AG09309 (cell line): ENCODE data around the gene RARS2.

Source experiments
- DNase-seq: peaks from one replicate; pipeline ENCODE4 v3.0.0-alpha.2; 2010; ENCODE audit warnings: low read depth
- H3K4me3 ChIP-seq: 2 replicates; pipeline ENCODE4 v1.5.1; 2011; ENCODE audit warnings: mild to moderate bottlenecking, low read depth, low read length, moderate library complexity; ENCODE audit not compliant: control insufficient read depth
- TF ChIP-seq, protein P1 (sequence below): IDR thresholded peaks from 2 replicates; pipeline ENCODE4 v1.5.1; 2011; ENCODE audit warnings: mild to moderate bottlenecking, low read depth, low read length, inconsistent platforms; ENCODE audit not compliant: insufficient read depth, control insufficient read depth; ENCODE audit errors: missing control alignments

RARS2 gene, protein sequence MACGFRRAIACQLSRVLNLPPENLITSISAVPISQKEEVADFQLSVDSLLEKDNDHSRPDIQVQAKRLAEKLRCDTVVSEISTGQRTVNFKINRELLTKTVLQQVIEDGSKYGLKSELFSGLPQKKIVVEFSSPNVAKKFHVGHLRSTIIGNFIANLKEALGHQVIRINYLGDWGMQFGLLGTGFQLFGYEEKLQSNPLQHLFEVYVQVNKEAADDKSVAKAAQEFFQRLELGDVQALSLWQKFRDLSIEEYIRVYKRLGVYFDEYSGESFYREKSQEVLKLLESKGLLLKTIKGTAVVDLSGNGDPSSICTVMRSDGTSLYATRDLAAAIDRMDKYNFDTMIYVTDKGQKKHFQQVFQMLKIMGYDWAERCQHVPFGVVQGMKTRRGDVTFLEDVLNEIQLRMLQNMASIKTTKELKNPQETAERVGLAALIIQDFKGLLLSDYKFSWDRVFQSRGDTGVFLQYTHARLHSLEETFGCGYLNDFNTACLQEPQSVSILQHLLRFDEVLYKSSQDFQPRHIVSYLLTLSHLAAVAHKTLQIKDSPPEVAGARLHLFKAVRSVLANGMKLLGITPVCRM

DNA sequence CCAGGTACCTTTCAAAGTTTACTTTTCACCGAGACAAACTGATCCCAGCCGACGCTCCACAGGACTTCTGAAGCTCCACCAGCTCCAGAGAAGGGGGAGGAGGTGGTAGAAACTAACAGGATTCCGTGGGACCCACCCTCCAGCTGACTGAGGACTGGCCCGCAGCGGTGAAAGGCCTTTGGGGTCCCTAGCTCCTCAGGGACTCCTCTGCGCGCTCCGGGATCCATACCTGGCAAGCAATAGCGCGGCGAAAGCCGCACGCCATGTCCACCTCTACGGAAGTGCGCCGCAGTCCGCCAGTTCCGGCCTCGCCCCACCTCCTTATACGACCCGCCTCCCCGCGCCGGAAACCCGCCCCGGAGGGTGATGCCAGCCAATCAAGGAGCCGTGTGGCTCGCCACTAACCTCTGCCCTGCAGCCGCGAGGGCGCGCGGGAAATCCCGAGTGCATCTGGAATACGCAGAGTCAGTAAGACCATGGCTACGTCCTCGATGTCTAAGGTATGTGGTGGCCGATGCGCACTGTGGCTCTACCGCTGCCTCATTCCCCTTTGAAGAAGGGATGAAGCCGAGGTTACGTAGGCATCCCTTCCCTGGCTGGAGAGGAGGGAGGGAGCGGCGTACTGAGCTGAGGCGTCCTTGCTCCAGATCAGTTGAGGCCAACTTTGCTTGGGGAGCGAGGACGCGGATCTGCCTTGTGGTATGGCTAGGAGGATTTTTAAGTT, at the start of gene RARS2, which contains the start of gene ORC3:
RARS2 (minus strand) TSS at position 295 of the 724 bp plus-strand sequence; CDS start at position 265, 30 bp downstream.
ORC3 (plus strand) TSS at position 443 of the 724 bp plus-strand sequence; CDS start at position 477, 34 bp downstream.
- peak within 1 kb of the TSS; percentile 99 for H3K4me3 ChIP-seq
- DNase-seq: peak; percentile 63
- TF ChIP-seq, protein P1, sequence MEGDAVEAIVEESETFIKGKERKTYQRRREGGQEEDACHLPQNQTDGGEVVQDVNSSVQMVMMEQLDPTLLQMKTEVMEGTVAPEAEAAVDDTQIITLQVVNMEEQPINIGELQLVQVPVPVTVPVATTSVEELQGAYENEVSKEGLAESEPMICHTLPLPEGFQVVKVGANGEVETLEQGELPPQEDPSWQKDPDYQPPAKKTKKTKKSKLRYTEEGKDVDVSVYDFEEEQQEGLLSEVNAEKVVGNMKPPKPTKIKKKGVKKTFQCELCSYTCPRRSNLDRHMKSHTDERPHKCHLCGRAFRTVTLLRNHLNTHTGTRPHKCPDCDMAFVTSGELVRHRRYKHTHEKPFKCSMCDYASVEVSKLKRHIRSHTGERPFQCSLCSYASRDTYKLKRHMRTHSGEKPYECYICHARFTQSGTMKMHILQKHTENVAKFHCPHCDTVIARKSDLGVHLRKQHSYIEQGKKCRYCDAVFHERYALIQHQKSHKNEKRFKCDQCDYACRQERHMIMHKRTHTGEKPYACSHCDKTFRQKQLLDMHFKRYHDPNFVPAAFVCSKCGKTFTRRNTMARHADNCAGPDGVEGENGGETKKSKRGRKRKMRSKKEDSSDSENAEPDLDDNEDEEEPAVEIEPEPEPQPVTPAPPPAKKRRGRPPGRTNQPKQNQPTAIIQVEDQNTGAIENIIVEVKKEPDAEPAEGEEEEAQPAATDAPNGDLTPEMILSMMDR: no peak

DNA sequence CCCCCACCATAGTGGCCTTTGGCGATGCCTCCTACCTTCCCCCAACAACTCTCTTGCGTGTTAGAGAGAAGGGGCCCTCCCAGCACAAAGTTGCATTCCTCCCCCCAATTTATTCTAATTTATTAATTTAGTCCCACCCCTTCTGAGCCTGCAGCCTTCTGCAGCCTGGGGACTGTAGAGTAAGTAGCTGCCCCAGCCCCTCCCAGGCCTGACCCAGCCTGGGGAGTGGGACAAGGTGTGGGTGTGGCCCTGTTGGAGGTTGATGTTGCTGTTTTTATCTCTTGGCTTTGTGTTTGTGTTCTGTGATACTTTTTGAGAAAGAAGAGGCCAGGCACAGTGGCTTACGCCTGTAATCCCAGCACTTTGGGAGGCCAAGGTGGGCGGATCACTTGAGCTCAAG, 49.6 kb upstream of the RARS2 start:
- DNase-seq: no peak
- no peak overlapping the region for H3K4me3 ChIP-seq
- TF ChIP-seq, protein P1: no peak

DNA sequence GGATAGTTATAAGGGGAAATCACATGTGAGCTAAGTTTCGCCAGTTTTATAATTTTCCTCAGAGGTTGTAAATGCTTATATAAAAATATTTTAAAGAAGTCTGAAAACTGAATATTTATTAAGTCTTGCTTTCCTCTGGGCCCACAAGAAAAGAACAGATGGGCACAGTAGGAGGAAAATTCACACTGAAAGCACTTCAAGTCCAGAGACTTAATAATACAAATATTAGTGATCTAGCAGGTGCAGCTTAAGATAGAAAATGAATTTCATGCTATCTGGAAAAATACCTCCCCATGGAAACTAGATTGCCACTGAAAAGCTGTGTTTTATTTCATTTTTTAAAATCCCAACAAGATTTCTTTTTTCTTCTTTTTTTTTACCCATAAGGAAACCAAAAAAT, 47.3 kb upstream of the RARS2 start:
- DNase-seq: no peak
- H3K4me3 ChIP-seq: no peak overlapping the region
- TF ChIP-seq, protein P1: no peak

DNA sequence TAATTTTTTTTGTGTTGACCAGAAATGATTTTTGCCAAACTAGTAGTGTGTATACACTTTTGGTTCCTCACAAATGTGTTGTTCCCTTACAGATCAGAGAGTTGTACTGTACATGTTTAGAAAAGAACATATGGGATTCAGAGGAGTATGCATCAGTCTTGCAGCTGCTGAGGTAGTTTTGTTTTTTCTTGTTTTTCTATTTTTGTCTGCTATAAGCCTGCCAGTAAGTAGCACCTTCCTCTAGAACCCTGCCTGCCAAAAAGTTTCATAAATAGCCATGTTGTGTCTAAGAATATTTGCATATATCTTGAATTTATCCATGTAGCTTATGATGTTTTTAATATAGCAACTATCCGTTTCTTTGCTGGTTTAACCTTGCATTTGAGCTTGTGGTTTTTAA, 46.5 kb upstream of the RARS2 start:
- TF ChIP-seq, protein P1: no peak
- DNase-seq: no peak
- no peak overlapping the region for H3K4me3 ChIP-seq

DNA sequence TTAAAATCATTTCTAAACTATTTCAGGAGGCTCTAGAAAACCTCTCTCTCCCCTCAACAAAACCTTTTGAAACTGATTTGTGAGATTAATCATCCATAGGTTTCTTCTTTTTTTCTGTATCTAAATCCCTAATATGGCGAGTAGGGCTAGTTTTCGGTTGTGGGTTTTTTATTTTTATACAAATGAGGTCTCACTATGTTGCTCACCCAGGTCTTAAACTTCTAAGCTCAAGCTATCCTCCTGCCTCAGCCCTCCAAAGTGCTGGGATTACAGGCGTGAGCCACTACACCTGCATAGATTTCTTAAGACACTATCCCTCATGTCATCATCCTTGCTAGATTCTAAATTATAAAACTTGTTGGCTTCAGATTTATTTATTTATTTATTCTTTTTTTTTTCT, 44.1 kb upstream of the RARS2 start:
- TF ChIP-seq, protein P1: no peak
- H3K4me3 ChIP-seq: no peak overlapping the region
- no peak for DNase-seq

DNA sequence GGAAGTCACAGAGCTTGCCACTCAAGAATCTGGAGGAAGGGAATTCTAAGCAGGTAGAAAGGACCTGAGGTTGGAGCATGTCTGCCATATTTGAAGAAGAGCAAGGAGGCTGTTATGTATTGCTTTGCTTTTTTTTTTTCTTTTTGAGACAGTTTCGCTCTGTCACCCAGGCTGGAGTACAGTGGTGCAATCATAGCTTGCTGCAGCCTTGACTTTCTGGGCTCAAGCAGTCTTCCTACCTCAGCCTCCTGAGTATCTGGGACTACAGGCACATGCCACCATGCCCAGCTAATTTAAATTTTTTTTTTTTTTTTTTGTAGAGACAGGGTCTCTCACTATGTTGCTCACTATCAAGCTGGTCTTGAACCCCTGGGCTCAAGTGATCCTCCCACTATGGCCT, 41.0 kb upstream of the RARS2 start:
- no peak overlapping the region for H3K4me3 ChIP-seq
- TF ChIP-seq, protein P1: no peak
- no peak for DNase-seq
